B cell (primary cell): ENCODE data around the gene CDH13. TPM values are rescaled to one million over a fixed set of nuclear protein-coding genes. Genes with fewer than 3 reads are reported as not detected.

Experiments
- ATAC-seq: fragments of 200-7000 bp; cut with Tn5 transposase; one replicate; pipeline ENCODE4 v1.10.0; 2021; ENCODE audit warnings: low read depth, mild to moderate bottlenecking, moderate number of reproducible peaks, moderate library complexity
- CTCF ChIA-PET: fragments of 350-600 bp; sonication (Branson Sonifier 250); formaldehyde crosslinking; loops from one replicate; lab custom pipeline; 2021; ENCODE audit warnings: antibody characterized with exemption, inconsistent platforms; lab: Charles Lee
- POLR2A ChIA-PET: fragments of 350-600 bp; sonication (Branson Sonifier 250); formaldehyde crosslinking; loops from one replicate; lab custom pipeline; 2021; ENCODE audit warnings: antibody characterized with exemption; lab: Charles Lee
- DNase-seq: peaks from one replicate; pipeline ENCODE4 v3.0.0; 2013
- H2AFZ ChIP-seq: 2 replicates; pipeline ENCODE4 v1.6.1; 2012; ENCODE audit warnings: mild to moderate bottlenecking, low read depth, low read length; ENCODE audit not compliant: insufficient read depth, poor library complexity, severe bottlenecking
- H3K27ac ChIP-seq, 2 donors: 1 replicate in 1 of 2; 2 replicates in 1 of 2; pipeline ENCODE4 v1.5.1; 2012 to 2013; ENCODE audit warnings: low read length in 2 of 2, mild to moderate bottlenecking in 2 of 2, moderate library complexity in 1 of 2
- H3K27me3 ChIP-seq, 4 experiments: fragments of 200-600 bp in 1 of 4; sonication (generic) in 1 of 4; replicated peaks in 1 of 4; 1 replicate in 2 of 4; 2 replicates in 2 of 4; pipeline versions ENCODE4 v1.6.1 to v1.7.0; 2013 to 2016; ENCODE audit warnings: low read length in 3 of 4, mild to moderate bottlenecking in 2 of 4, mixed read lengths in 1 of 4, moderate library complexity in 1 of 4; ENCODE audit not compliant: insufficient read depth in 4 of 4, control insufficient read depth in 3 of 4; ENCODE audit errors: control extremely low read depth in 1 of 4
- H3K36me3 ChIP-seq, 2 experiments: replicated peaks in 1 of 2; 1 replicate in 1 of 2; 2 replicates in 1 of 2; pipeline versions ENCODE4 v1.6.1 to v1.7.1; 2013; ENCODE audit warnings: low read length in 1 of 2; ENCODE audit not compliant: insufficient read depth in 2 of 2, control insufficient read depth in 1 of 2; ENCODE audit errors: control extremely low read depth in 1 of 2, extremely low read depth in 1 of 2
- H3K4me1 ChIP-seq, 2 donors: fragments of 200-600 bp in 1 of 2; sonication (generic) in 1 of 2; 1 replicate in 1 of 2; 2 replicates in 1 of 2; pipeline versions ENCODE4 v1.5.1 to v1.6.1; 2013 to 2017; ENCODE audit warnings: low read length in 2 of 2; ENCODE audit not compliant: control insufficient read depth in 2 of 2, insufficient read depth in 2 of 2
- H3K4me2 ChIP-seq: replicated peaks from 2 replicates; pipeline ENCODE3; 2012; ENCODE audit warnings: mild to moderate bottlenecking, low read depth, low read length; ENCODE audit not compliant: poor library complexity, severe bottlenecking
- H3K4me3 ChIP-seq, 5 experiments: fragments of 200-600 bp in 1 of 5; sonication (generic) in 1 of 5; 1 replicate in 3 of 5; 2 replicates in 2 of 5; pipeline versions ENCODE4 v1.5.1 to v1.7.0; 2011 to 2016; ENCODE audit warnings: low read length in 4 of 5, mild to moderate bottlenecking in 4 of 5, low read depth in 2 of 5, control low read depth in 1 of 5, moderate library complexity in 1 of 5; ENCODE audit not compliant: insufficient read depth in 1 of 5; ENCODE audit errors: control extremely low read depth in 1 of 5, extremely low read depth in 1 of 5
- H3K79me2 ChIP-seq: fragments of 200-600 bp; sonication (generic); one replicate; pipeline ENCODE4 v1.6.0; 2016; ENCODE audit warnings: low read length; ENCODE audit not compliant: control insufficient read depth, insufficient read depth
- H3K9ac ChIP-seq: fragments of 200-600 bp; sonication (generic); 2 replicates; pipeline ENCODE4 v1.6.1; 2017; ENCODE audit warnings: mild to moderate bottlenecking, low read length, moderate library complexity
- H3K9me3 ChIP-seq, 3 donors: one replicate each; pipeline versions ENCODE4 v1.6.1 to v1.7.1; 2013; ENCODE audit warnings: low read length in 2 of 3; ENCODE audit not compliant: control insufficient read depth in 2 of 3, insufficient read depth in 1 of 3; ENCODE audit errors: control extremely low read depth in 1 of 3
- H4K20me1 ChIP-seq: 2 replicates; pipeline ENCODE4 v1.6.0; 2012; ENCODE audit warnings: mild to moderate bottlenecking, low read length; ENCODE audit not compliant: insufficient read depth, control insufficient read depth, poor library complexity, severe bottlenecking
- H3K27ac Mint-ChIP-seq: one replicate; pipeline ENCODE4 v1.8.0; 2021; ENCODE audit warnings: mixed read lengths
- H3K27me3 Mint-ChIP-seq: one replicate; pipeline ENCODE4 v1.8.0; 2021; ENCODE audit warnings: mixed read lengths
- H3K4me1 Mint-ChIP-seq: one replicate; pipeline ENCODE4 v1.8.0; 2021; ENCODE audit warnings: mixed read lengths
- H3K4me3 Mint-ChIP-seq: one replicate; pipeline ENCODE4 v1.8.0; 2021; ENCODE audit warnings: mixed read lengths
- H3K9me3 Mint-ChIP-seq: one replicate; pipeline ENCODE4 v1.8.0; 2022; ENCODE audit warnings: mixed read lengths; ENCODE audit not compliant: insufficient read depth
- EZH2 ChIP-seq: IDR thresholded peaks from 2 replicates; pipeline ENCODE4 v1.6.1; 2012; ENCODE audit warnings: borderline replicate concordance, low read depth, mild to moderate bottlenecking, moderate library complexity, low read length; ENCODE audit not compliant: insufficient read depth, poor library complexity, severe bottlenecking
- WGBS: methylation state at CpG from one replicate; pipeline ENCODE4 v1.1.5; 2013; ENCODE audit warnings: missing lambda C conversion rate; ENCODE audit not compliant: insufficient coverage; 5-methylcytosine and 5-hydroxymethylcytosine counted together
- intact Hi-C: fragments of 100-400 bp; cut with micrococcal nuclease; formaldehyde crosslinking; loops from one replicate; pipeline ENCODE4 v1.10.0; 2022
- polyA plus RNA-seq: library from polyadenylated mRNA; depleted of rRNA; stranded (reverse); fragments of >200 nt; gene quantifications from 2 replicates; pipeline ENCODE4 v1.2.3, GENCODE V29; 2012
- total RNA-seq, 2 donors: library from RNA; stranded (reverse); fragments of 120-200 nt in 1 of 2; gene quantifications; 1 replicate in 1 of 2; 2 replicates in 1 of 2; pipeline versions ENCODE4 v1.2.3 to v1.2.4, GENCODE V29; 2013 to 2022
- TF ChIP-seq, protein P1 (sequence below): fragments of 200-600 bp; IDR thresholded peaks from one replicate; pipeline ENCODE4 v1.8.0; 2022; ENCODE audit warnings: antibody characterized with exemption, mild to moderate bottlenecking

CDH13 gene
- total and polyA plus RNA-seq, 2 donors (not counting 1 experiment from before 2014, with no cell fraction given) = not detected

DNA sequence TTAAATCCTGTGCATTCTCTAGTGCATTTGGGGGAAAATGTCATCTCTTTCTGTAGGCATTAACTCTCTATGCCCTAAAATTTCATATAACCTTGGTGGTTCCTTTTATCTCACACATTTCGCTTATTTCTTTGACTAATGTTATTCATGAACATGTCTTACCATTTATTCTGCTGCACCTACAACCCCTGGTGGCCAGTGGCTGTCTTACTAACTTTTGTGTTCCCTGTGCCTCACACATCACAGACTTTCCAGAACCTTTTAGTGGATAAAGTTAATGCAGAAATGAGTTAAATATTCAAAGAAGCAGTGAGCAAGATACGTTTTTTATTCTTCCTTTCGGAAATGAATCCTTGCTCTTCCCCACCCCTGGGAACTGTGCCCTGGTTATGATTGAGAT lies 111.9 kb downstream of the CDH13 start:
- H3K9me3 ChIP-seq = no peaks in the 10 kb centered on the region
- no peak overlapping the region for H3K4me3 ChIP-seq
- no peak overlapping the region for H3K4me2 ChIP-seq
- POLR2A ChIA-PET = no interaction called here
- intact Hi-C loops = no loop called here
- peaks cover 0 to 13% of the 10 kb centered on the region in 2 donors for H3K4me1 ChIP-seq
- peaks cover 9% of the 10 kb centered on the region for H3K27me3 Mint-ChIP-seq
- TF ChIP-seq, protein P1, sequence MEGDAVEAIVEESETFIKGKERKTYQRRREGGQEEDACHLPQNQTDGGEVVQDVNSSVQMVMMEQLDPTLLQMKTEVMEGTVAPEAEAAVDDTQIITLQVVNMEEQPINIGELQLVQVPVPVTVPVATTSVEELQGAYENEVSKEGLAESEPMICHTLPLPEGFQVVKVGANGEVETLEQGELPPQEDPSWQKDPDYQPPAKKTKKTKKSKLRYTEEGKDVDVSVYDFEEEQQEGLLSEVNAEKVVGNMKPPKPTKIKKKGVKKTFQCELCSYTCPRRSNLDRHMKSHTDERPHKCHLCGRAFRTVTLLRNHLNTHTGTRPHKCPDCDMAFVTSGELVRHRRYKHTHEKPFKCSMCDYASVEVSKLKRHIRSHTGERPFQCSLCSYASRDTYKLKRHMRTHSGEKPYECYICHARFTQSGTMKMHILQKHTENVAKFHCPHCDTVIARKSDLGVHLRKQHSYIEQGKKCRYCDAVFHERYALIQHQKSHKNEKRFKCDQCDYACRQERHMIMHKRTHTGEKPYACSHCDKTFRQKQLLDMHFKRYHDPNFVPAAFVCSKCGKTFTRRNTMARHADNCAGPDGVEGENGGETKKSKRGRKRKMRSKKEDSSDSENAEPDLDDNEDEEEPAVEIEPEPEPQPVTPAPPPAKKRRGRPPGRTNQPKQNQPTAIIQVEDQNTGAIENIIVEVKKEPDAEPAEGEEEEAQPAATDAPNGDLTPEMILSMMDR = no peak
- no peak for TF ChIP-seq EZH2
- ATAC-seq = no peak
- no peak overlapping the region for H3K9ac ChIP-seq
- H3K27me3 ChIP-seq = peaks cover 0 to 10% (median 0%) of the 10 kb centered on the region in 4 experiments
- peaks cover 2% of the 10 kb centered on the region for H3K9me3 Mint-ChIP-seq
- no peaks in the 10 kb centered on the region for H3K79me2 ChIP-seq
- H3K4me3 Mint-ChIP-seq = no peak overlapping the region
- CTCF ChIA-PET = no interaction called here
- no peaks in the 10 kb centered on the region for H4K20me1 ChIP-seq
- H3K36me3 ChIP-seq = no peaks in the 10 kb centered on the region
- H3K4me1 Mint-ChIP-seq = peaks cover 2% of the 10 kb centered on the region
- WGBS = 100% methylated on average over 1 of the region's 3 CpGs
- H3K27ac Mint-ChIP-seq = no peak overlapping the region
- no peak overlapping the region for H3K27ac ChIP-seq
- DNase-seq = no peak
- no peak overlapping the region for H2AFZ ChIP-seq

DNA sequence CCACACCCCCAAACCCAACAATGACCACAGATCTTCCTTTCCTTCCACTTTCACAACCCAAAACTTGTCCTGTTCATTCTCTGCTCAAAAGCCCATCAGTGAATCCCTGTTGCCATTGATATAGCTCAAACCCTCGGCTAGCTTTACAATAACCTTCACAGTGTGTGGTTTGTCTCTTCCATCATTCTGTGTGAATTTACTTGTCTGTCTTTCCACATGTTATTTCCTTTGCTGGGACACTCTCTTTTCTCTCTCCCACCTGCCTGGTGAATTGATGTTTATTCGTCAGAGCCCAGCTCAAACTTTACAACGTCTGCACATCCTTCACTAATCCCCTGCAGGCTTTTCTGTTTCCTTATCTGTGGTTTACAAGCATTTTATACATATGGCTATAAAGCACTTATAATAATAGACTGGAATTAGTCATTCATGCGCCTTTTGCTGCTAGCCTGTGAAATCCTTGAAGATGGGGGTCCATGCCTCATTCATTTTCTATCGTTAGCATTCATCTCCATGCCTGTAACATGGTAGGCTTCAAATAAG lies 114.4 kb downstream of the CDH13 start:
- Histone ChIP-seq H3K27ac (no peak overlapping the region), H4K20me1 (no peaks in the 10 kb centered on the region), H3K36me3 (no peaks in the 10 kb centered on the region), H3K4me3 (no peak overlapping the region), H2AFZ (no peak overlapping the region), H3K9ac (no peak overlapping the region), H3K4me2 (no peak overlapping the region), H3K9me3 (no peaks in the 10 kb centered on the region), H3K79me2 (no peaks in the 10 kb centered on the region), H3K27me3 (peaks cover 0 to 10% (median 0%) of the 10 kb centered on the region in 4 experiments), H3K4me1 (peaks cover 0 to 3% of the 10 kb centered on the region in 2 donors)
- no CpG with 5 or more reads among the region's 5 CpGs for WGBS
- Mint-ChIP-seq H3K27ac (no peak overlapping the region), H3K27me3 (peaks cover 19% of the 10 kb centered on the region), H3K9me3 (no peaks in the 10 kb centered on the region), H3K4me3 (no peak overlapping the region), H3K4me1 (no peaks in the 10 kb centered on the region)
- TF ChIP-seq, protein P1 = no peak
- TF ChIP-seq EZH2 = no peak
- DNase-seq (no peak), ATAC-seq (no peak)
- CTCF ChIA-PET = no interaction called here
- intact Hi-C loops = loop anchor here (10.0 kb wide), 1 partner anchor 474 kb away; no protein-coding TSS in a partner anchor
- POLR2A ChIA-PET = no interaction called here
